Head of caudate nucleus (tissue), 42 donors: Measurements from ENCODE around the gene GAL3ST3.
A peak's percentile ranks its signal among the peaks of the same experiment; 100 is the strongest.

Source experiments
- DNase-seq, 42 donors: peaks; one replicate each; pipeline versions ENCODE4 v3.0.0 to v3.0.0-alpha.2; 2020 to 2021; ENCODE audit warnings: mixed read lengths in 7 of 42
- intact Hi-C: fragments of 100-400 bp; cut with DNase I; formaldehyde crosslinking; loops from one replicate; pipeline ENCODE4 v1.15.0; 2022

GAL3ST3 gene

DNA sequence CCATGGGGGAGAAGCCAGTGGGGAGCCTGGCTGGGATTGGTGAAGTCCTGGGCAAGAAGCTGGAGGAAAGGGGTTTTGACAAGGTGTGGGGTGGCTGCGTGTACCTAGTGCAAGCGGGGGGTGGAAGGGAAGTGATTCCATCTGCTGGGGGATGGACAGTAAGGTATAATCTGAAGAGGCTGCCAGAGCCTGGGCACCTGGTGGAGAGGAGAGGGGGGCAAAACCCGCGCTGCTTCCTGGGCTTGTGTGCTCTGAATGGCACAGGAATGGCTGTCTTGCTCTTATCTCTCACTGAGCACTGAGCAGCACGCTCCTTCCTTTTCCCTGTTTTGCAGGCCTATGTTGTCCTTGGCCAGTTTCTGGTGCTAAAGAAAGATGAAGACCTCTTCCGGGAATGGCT is 45.7 kb downstream of the GAL3ST3 start:
- intact Hi-C loops = no loop called here
- no peak for DNase-seq

DNA sequence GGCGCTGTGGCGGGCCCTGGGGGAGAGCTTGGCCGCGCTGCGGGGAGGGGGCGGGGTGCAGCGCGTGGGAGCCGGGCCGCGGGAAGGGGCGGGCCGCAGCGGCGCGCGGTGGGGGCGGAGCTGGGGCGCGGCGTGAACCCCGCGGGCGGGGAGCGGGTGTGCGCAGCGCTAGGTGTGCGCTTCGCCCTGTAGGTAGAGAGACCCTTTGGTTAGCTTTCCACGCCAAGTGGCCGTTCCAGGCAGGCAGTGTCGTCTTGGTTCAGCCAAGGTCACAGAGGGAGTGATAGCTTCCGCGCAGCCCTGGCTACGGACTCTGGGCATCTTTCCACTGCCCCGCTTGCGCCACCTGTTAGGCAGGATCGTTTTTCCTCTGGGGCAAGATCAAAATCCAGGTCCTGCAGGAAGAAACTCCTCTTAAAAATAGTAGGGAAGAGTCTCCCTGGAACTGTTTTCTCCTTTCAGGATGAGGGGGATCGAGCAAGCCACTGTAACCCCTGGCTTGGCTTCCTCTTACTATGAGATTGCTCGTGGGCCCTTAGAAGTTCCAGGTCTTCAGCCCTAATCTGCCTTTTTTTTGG is 46.2 kb downstream of the GAL3ST3 start:
- intact Hi-C loops = loop anchor here (1.0 kb wide), 2 partner anchors 41 to 50 kb away; partner anchors contain the start of genes SART1 and SF3B2

GRCh38 chr11:66001942-66002647 is 46.9 kb downstream of the GAL3ST3 start, which contains the start of the genes BANF1 and EIF1AD:
TSS of gene BANF1 (plus strand) at chr11:66002503. CDS start at chr11:66003251, 748 bp downstream.
TSS of gene EIF1AD (minus strand) at chr11:66002157. CDS start at chr11:66000389, 1,768 bp downstream.
- DNase-seq = peak; percentile 85 to 99 (median 96)
- intact Hi-C loops = loop anchor here (1.0 kb wide), 2 partner anchors 41 to 50 kb away; partner anchors contain the start of genes SART1 and SF3B2

More for the DNA sequence above, 46.2 kb downstream of the GAL3ST3 start:
- peak in 8 of 42 donors; percentile 23 to 73 (median 38) for DNase-seq

GRCh38 chr11:65997286-65997685 is 51.7 kb downstream of the GAL3ST3 start:
- DNase-seq = no peak
- intact Hi-C loops = loop anchor here (10.0 kb wide), 1 partner anchor 112 kb away; the partner anchor contains the start of gene FIBP

GRCh38 chr11:65992056-65992455 is 56.9 kb downstream of the GAL3ST3 start:
- intact Hi-C loops = loop anchor here (10.0 kb wide), 1 partner anchor 107 kb away; the partner anchor contains the start of gene FIBP
- DNase-seq = no peak
